SIG-M5 treated with dmso at 0.1 percent for 504 hours (cell line): ENCODE data around the gene OR4X1.
"Not testable (repeated sequence)": the region's sequence is repeated elsewhere in the genome, so short reads cannot be mapped to it uniquely, and the experiment has no call there.

Source experiments
- DNase-seq: peaks from one replicate; lab custom pipeline; 2025; ENCODE audit not compliant: unreplicated experiment; lab: John Stamatoyannopoulos, UW

The OR4X1 gene, protein sequence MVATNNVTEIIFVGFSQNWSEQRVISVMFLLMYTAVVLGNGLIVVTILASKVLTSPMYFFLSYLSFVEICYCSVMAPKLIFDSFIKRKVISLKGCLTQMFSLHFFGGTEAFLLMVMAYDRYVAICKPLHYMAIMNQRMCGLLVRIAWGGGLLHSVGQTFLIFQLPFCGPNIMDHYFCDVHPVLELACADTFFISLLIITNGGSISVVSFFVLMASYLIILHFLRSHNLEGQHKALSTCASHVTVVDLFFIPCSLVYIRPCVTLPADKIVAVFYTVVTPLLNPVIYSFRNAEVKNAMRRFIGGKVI

DNA sequence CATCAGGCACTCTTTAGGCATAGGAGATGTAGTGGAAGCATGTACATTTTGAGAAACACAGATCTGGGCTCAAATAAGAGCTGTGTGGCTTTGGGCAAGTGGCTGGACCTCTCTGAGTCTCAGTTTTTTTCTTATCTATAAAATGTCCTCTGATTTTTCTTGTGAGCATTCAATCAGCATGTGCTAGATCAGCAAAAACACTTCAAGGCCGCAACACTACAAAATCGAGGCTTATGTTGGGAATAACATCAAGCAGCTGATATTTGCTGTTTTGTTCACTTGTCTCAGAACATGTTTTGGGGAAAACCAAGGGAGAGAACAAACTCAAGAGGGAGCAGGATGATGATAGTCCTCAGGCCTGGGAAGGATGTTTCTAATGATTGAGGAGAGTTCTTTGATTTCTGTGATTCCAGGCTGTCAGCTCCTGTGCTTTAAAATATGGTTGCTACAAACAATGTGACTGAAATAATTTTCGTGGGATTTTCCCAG is at the start of gene OR4X1:
TSS of gene OR4X1 (plus strand) at position 439 of the 489 bp plus-strand sequence. CDS start at position 439, 0 bp downstream.
- DNase-seq, result no peak

DNA sequence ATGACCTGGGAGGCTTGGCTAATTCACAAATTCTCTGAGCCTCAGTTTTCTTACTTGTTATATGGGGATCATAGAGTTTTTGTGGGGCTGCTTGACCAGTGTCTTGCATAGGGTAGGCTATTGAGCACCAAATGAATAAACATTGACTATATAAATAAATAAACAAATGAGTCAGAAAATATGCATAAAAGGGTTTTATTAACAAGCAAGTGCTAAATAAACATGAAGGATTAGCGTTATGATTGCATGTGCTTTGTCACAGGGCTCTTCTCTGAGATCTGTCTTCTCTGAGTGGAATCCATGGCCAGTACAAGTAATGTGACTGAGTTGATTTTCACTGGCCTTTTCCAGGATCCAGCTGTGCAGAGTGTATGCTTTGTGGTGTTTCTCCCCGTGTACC is 47.2 kb upstream of the OR4X1 start, which contains the start of gene OR4B1:
TSS of gene OR4B1 (plus strand) at position 301 of the 400 bp plus-strand sequence. CDS start at position 301, 0 bp downstream.
- DNase-seq, result no peak

- no peak for DNase-seq
Observed at GRCh38 chr11:48228761-48229160, 34.9 kb upstream of the OR4X1 start.

DNA sequence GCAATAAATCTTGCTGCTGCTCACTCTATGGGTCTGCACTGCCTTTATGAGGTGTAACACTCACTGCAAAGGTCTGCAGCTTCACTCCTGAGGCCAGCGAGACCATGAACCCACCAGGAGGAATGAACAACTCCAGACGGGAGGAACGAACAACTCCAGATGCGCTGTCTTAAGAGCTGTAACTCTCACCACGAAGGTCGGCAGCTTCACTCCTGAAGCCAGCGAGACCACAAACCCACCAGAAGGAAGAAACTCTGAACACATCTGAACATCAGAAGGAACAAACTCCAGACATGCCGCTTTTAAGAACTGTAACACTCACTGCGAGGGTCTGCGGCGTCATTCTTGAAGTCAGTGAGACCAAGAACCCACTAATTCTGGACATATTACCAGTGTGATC is 33.6 kb upstream of the OR4X1 start:
- not testable (repeated sequence) for DNase-seq

DNA sequence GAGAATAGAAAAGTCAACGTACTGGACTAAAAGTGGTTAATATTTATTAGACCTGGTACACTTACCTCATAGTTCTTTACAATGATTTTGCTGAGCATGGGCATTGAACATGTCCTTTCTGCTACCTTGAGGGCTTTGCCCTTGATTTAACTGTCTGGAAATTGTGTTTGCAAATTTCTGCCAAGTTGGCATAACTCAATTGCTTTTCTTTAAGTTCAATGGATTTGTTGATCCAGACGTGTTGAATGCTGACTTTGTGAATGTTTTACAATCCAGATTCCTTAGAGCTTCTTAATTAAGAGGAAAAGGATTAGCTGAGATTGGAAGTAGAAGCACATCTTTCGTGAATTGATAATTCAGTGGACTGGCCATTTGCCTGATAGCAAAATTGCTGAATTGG is 25.9 kb upstream of the OR4X1 start:
- no peak for DNase-seq

DNA sequence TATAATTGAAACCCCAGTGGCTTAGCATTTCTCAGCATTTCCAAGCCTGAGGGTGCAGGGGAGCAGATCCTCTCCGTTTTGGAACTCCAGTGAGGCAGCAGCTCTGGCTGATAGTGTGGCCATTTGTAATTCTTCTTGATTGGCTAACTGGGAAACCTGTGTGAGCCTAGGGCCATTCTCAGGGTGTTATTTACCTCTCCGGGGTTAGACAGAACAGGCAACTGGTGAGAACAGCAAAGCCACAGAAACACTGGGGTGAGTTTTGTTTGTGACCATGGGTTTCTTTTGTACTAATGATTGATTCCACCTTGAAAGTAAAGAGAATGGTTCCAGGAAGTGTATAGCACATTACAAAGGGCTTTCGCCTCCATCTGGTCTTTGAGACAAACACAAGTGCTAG is 21.2 kb upstream of the OR4X1 start:
- DNase-seq, result no peak

GRCh38 chr11:48244804-48245203 is 18.9 kb upstream of the OR4X1 start, which contains the start of gene OR4X2:
Gene OR4X2 (plus strand): TSS chr11:48245104. CDS start chr11:48245104, 0 bp downstream.
- DNase-seq, result no peak

DNA sequence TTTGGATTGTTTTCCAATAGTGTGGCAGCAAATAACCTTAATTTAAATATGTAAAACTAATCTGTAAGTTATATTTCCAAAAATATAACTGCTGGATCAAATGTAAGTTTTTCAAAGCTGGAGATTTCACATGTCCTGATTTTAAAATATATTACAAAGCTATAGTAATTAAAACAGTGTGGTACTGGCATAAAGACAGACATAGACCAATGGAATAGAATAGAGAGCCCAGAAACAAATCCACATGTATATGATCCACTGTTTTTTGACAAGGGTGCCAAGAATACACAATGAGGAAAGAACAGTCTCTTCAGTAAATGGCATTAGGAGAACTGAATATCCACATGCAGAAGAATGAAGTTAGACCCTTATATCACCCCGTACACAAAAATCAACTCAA is 14.8 kb upstream of the OR4X1 start:
- no peak for DNase-seq

DNA sequence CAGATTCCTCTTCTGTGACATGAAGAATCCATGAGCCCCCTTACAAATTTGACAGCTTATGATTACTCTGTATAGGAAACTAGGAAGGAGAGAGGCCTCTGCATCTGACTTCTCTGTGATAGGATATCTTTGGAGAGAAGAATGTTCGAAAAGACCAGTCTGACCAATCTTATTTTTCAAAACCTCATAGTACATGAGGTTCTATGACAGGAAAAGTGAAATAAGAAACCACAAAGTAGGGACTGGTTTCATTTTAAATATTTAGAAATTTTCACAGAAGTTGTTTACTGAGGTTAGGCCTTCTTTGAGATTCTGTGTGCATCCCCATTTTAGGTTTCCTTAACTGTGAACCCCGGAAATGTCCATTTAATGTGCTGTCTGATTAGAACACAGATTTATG is 2.1 kb upstream of the OR4X1 start:
- DNase-seq, result no peak

GRCh38 chr11:48270621-48271020 is 7.0 kb downstream of the OR4X1 start:
- no peak for DNase-seq

GRCh38 chr11:48272606-48273005 is 8.9 kb downstream of the OR4X1 start:
- no peak for DNase-seq

GRCh38 chr11:48305923-48306322 is 42.3 kb downstream of the OR4X1 start, which contains the start of gene OR4S1:
Gene OR4S1 (plus strand): TSS chr11:48306223. CDS start chr11:48306223, 0 bp downstream.
- no peak for DNase-seq

- DNase-seq, result peak; percentile 66
Observed at GRCh38 chr11:48307760-48308386, 44.2 kb downstream of the OR4X1 start.

DNA sequence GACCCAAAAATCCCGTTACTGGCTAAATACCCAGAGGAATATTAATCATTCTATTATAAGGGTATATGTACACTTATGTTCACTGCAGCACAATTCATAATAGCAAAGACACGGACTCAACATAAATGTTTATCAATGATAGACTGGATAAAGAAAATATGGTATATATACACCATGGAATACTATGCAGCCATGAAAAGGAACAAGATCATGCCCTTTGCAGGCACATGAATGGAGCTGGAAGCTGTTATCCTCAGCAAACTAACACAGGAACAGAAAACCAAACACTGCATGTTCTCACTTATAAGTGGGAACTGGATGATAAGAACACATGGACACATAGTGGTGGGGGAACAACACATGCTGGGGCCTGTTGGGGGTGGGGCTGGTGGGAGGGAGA is 49.9 kb downstream of the OR4X1 start:
- DNase-seq, result not testable (repeated sequence)
